ENCODE results near the gene ENDOD1. TPM values are rescaled to one million over a fixed set of nuclear protein-coding genes. Genes with fewer than 3 reads are reported as not detected.

Gene ENDOD1
- total RNA-seq, 1 experiment from 2014 or later: 11.4 TPM

- CTCF ChIA-PET: interaction anchor here (0.7 to 5.7 kb wide), 7 partner anchors 9 to 57 kb away, joined by 3 to 50 read pairs (median 4); partner anchors contain the start of gene SRSF8
- BruUV-seq (replicated peaks): no TSS peak
- intact Hi-C loops (cut with micrococcal nuclease): loop anchor here (1.0 kb wide), 1 partner anchor 21 kb away; no protein-coding TSS in a partner anchor
Observed at GRCh38 chr11:95088946-95089619, 563 bp upstream of the ENDOD1 start.

GRCh38 chr11:95091663-95092180 is 2.1 kb downstream of the ENDOD1 start:
- peaks cover 32% of the 10 kb centered on the region for H3K4me1 Mint-ChIP-seq (ENCODE audit: insufficient read depth, unreplicated experiment)
- H3K27me3 Mint-ChIP-seq (ENCODE audit: insufficient read depth, unreplicated experiment): no peaks in the 10 kb centered on the region
- no peaks in the 10 kb centered on the region for H3K9me3 Mint-ChIP-seq (ENCODE audit: unreplicated experiment)
- no peaks in the 10 kb centered on the region for H3K36me3 Mint-ChIP-seq (ENCODE audit: insufficient read depth, unreplicated experiment)
- peak overlapping the region; percentile 16 for H3K27ac Mint-ChIP-seq (ENCODE audit: low read depth, unreplicated experiment)
- peak overlapping the region; percentile 85 for H3K4me3 Mint-ChIP-seq (ENCODE audit: unreplicated experiment)
- no TSS peak for BruUV-seq (replicated peaks)
- intact Hi-C loops (cut with micrococcal nuclease): no loop called here
- TF ChIP-seq CTCF (IDR thresholded peaks at IDR 0.05; ENCODE audit: unreplicated experiment): no peak
- ChIA-PET POLR2A (interaction anchor here (0.7 to 10.3 kb wide), 8 partner anchors 11 to 699 kb away, joined by 3 to 123 read pairs (median 40); partner anchors contain the start of genes CEP57, FAM76B and SRSF8), CTCF (interaction anchor here (0.5 to 5.7 kb wide), 15 partner anchors 8 to 1142 kb away, joined by 3 to 50 read pairs (median 3); partner anchors contain the start of gene SRSF8)
- no peak for DNase-seq (ENCODE audit: unreplicated experiment)

More at GRCh38 chr11:95088946-95089619, 563 bp upstream of the ENDOD1 start:
- Mint-ChIP-seq H3K27ac (ENCODE audit: low read depth, unreplicated experiment) (no peak overlapping the region), H3K4me3 (ENCODE audit: unreplicated experiment) (peak overlapping the region; percentile 85), H3K27me3 (ENCODE audit: insufficient read depth, unreplicated experiment) (no peaks in the 10 kb centered on the region), H3K36me3 (ENCODE audit: insufficient read depth, unreplicated experiment) (no peaks in the 10 kb centered on the region), H3K4me1 (ENCODE audit: insufficient read depth, unreplicated experiment) (peaks cover 43% of the 10 kb centered on the region), H3K9me3 (ENCODE audit: unreplicated experiment) (no peaks in the 10 kb centered on the region)
- no peak for TF ChIP-seq CTCF (IDR thresholded peaks at IDR 0.05; ENCODE audit: unreplicated experiment)
- POLR2A ChIA-PET: interaction anchor here (1.1 to 10.3 kb wide), 12 partner anchors 13 to 701 kb away, joined by 3 to 123 read pairs (median 26); partner anchors contain the start of genes CEP57, CWC15, FAM76B and KDM4D
- DNase-seq (ENCODE audit: unreplicated experiment): no peak

GRCh38 chr11:95092549-95093324 is 3.1 kb downstream of the ENDOD1 start:
- ChIA-PET CTCF (interaction anchor here (0.6 to 5.7 kb wide), 13 partner anchors 9 to 1334 kb away, joined by 3 to 50 read pairs (median 4); partner anchors contain the start of gene SRSF8), POLR2A (interaction anchor here (0.7 to 10.3 kb wide), 8 partner anchors 8 to 57 kb away, joined by 3 to 123 read pairs (median 9); partner anchors contain the start of gene SRSF8)
- no peak overlapping the region for H3K4me3 Mint-ChIP-seq (ENCODE audit: unreplicated experiment)
- no peaks in the 10 kb centered on the region for H3K27me3 Mint-ChIP-seq (ENCODE audit: insufficient read depth, unreplicated experiment)
- BruUV-seq (replicated peaks): no TSS peak
- H3K27ac Mint-ChIP-seq (ENCODE audit: low read depth, unreplicated experiment): no peak overlapping the region
- H3K9me3 Mint-ChIP-seq (ENCODE audit: unreplicated experiment): no peaks in the 10 kb centered on the region
- peak; percentile 42 for TF ChIP-seq CTCF (IDR thresholded peaks at IDR 0.05; ENCODE audit: unreplicated experiment)
- peaks cover 37% of the 10 kb centered on the region for H3K4me1 Mint-ChIP-seq (ENCODE audit: insufficient read depth, unreplicated experiment)
- no peaks in the 10 kb centered on the region for H3K36me3 Mint-ChIP-seq (ENCODE audit: insufficient read depth, unreplicated experiment)
- intact Hi-C loops (cut with micrococcal nuclease): loop anchor here (1.0 kb wide), 1 partner anchor 41 kb away; no protein-coding TSS in a partner anchor
- peak; percentile 33 for DNase-seq (ENCODE audit: unreplicated experiment)

All from MCF 10A (cell line).